ENCODE results near the gene KRIT1.

Gene KRIT1

DNA sequence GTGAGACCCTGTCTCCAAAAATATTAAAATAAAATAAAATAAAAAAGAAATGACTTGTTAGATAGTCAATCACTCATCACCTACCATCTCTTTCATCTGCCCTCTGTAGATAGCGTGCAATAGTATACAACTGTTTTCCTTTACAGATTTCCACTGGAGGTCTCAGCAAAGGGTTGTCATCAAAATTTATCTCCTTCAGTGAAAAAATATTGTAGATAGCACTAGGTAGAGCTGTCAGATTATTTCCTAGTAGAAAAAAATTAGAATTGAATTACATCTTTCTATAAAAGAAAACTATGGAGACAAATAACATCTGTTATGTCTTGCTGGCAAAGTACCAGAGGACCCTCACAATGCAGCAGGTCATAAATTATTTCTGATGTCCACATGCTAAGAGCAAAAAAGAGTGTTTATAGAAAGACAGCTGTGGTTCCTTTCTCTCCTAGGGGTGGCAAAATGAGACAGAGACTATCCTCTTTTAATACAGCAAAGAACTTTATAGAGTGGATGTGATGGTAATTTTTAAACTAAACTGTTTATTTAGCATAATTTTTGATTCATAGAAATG, 95.2 kb downstream of the KRIT1 start:
- no peak for ATAC-seq

DNA sequence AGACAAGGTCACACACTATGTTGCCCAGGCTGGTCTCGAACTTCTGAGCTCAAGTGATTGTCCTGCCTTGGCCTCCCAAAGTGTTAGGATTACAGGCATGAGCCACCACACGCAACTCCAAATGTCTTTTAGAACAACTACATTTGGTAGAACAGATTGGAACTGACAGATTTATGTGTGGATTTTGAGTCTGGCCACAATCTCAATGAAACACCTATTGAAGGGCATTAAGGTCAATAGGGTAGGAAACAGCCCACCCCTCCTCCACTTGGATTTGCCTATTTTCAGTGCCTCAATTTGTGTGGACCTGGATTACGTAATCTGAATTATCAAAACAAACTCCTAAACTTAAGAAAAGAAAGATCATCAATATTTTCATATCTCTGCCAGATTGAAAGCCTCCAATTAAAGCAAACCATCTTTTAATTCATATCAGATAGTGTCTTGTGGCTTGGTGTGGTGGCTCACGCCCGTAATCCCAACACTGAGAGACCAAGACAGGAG, 95.9 kb downstream of the KRIT1 start:
- ATAC-seq: no peak
